Measurements from ENCODE around the gene ATM. TPM values are rescaled to one million over a fixed set of nuclear protein-coding genes. Genes with fewer than 3 reads are reported as not detected.

The ATM gene, protein sequence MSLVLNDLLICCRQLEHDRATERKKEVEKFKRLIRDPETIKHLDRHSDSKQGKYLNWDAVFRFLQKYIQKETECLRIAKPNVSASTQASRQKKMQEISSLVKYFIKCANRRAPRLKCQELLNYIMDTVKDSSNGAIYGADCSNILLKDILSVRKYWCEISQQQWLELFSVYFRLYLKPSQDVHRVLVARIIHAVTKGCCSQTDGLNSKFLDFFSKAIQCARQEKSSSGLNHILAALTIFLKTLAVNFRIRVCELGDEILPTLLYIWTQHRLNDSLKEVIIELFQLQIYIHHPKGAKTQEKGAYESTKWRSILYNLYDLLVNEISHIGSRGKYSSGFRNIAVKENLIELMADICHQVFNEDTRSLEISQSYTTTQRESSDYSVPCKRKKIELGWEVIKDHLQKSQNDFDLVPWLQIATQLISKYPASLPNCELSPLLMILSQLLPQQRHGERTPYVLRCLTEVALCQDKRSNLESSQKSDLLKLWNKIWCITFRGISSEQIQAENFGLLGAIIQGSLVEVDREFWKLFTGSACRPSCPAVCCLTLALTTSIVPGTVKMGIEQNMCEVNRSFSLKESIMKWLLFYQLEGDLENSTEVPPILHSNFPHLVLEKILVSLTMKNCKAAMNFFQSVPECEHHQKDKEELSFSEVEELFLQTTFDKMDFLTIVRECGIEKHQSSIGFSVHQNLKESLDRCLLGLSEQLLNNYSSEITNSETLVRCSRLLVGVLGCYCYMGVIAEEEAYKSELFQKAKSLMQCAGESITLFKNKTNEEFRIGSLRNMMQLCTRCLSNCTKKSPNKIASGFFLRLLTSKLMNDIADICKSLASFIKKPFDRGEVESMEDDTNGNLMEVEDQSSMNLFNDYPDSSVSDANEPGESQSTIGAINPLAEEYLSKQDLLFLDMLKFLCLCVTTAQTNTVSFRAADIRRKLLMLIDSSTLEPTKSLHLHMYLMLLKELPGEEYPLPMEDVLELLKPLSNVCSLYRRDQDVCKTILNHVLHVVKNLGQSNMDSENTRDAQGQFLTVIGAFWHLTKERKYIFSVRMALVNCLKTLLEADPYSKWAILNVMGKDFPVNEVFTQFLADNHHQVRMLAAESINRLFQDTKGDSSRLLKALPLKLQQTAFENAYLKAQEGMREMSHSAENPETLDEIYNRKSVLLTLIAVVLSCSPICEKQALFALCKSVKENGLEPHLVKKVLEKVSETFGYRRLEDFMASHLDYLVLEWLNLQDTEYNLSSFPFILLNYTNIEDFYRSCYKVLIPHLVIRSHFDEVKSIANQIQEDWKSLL (N-terminal part only)
- 28.9 and 61.0 TPM in 2 replicates for total RNA-seq (2014; rRNA removed; shearing (Covaris generic))

DNA sequence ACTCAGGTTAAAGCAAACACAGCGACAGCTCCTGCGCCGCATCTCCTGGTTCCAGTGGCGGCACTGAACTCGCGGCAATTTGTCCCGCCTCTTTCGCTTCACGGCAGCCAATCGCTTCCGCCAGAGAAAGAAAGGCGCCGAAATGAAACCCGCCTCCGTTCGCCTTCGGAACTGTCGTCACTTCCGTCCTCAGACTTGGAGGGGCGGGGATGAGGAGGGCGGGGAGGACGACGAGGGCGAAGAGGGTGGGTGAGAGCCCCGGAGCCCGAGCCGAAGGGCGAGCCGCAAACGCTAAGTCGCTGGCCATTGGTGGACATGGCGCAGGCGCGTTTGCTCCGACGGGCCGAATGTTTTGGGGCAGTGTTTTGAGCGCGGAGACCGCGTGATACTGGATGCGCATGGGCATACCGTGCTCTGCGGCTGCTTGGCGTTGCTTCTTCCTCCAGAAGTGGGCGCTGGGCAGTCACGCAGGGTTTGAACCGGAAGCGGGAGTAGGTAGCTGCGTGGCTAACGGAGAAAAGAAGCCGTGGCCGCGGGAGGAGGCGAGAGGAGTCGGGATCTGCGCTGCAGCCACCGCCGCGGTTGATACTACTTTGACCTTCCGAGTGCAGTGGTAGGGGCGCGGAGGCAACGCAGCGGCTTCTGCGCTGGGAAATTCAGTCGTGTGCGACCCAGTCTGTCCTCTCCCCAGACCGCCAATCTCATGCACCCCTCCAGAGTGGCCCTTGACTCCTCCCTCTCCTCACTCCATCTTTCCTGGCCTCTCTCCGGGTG, at the start of gene ATM, which contains the start of gene NPAT:
Gene ATM (plus strand): TSS at position 494 of the 774 bp plus-strand sequence. CDS start 4,558 bp downstream, outside the sequence.
Gene NPAT (minus strand): TSS at position 65 of the 774 bp plus-strand sequence. CDS start 102 bp downstream, outside the sequence.
- Histone ChIP-seq H3K36me3 (no peaks in the 10 kb centered on the region), H3K27me3 (replicated peaks) (no peaks in the 10 kb centered on the region), H3K4me1 (replicated peaks) (peaks cover 6% of the 10 kb centered on the region; the same call in 1 of the 2 replicates), H3K27ac (peak within 1 kb of the TSS; percentile 72), H3K9me3 (replicated peaks) (no peaks in the 10 kb centered on the region), H3K4me3 (peak within 1 kb of the TSS; percentile 60)
- peak; percentile 93 to 95 for DNase-seq (ENCODE audit: low read depth in 1 of 2, low spot score in 2 of 2)

DNA sequence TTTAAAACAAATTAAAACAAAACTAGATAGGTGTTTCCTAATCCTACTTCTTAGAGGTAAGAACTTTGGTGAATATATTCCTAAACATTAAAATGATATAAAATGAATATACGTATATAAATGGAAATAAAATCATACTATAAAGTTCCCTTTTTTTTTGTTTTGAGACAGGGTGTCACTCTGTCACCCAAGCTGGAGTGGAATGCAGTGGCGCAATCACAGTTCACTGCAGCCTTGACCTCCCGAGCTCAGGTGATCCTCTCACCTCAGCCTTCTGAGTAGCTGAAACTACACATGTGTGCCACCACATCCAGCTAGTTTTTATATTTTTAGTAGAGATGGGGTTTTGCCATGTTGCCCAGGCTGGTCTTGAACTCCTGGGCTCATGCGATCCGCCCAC, 45.3 kb upstream of the ATM start:
- H3K9me3 ChIP-seq (replicated peaks): no peaks in the 10 kb centered on the region
- no peaks in the 10 kb centered on the region for H3K36me3 ChIP-seq
- no peak overlapping the region for H3K27ac ChIP-seq
- no peaks in the 10 kb centered on the region for H3K27me3 ChIP-seq (replicated peaks)
- DNase-seq (ENCODE audit: low read depth in 1 of 2, low spot score in 2 of 2): no peak
- H3K4me1 ChIP-seq (replicated peaks): no peaks in the 10 kb centered on the region
- H3K4me3 ChIP-seq: no peak overlapping the region

DNA sequence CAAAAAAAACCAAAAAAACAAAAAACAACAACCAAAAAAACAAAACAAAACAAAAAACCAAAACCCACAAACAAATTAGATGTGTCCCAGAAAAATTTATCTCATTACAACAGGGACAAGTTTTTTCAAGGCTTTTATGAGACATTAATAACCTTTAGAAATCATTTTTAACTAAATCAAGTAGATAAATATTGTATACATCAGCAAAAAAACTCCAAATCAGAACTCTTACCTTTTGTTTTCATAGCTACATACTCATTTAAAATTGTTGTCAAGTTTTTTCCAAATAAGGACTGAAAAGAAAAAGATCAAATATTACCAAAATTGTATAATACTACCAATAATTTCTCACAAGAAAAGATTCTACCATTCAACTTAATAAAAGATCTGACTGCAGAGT, 29.1 kb upstream of the ATM start:
- no peaks in the 10 kb centered on the region for H3K9me3 ChIP-seq (replicated peaks)
- peaks cover 8% of the 10 kb centered on the region for H3K36me3 ChIP-seq
- H3K4me1 ChIP-seq (replicated peaks): no peaks in the 10 kb centered on the region
- no peak for DNase-seq (ENCODE audit: low read depth in 1 of 2, low spot score in 2 of 2)
- no peaks in the 10 kb centered on the region for H3K27me3 ChIP-seq (replicated peaks)
- no peak overlapping the region for H3K4me3 ChIP-seq
- no peak overlapping the region for H3K27ac ChIP-seq

DNA sequence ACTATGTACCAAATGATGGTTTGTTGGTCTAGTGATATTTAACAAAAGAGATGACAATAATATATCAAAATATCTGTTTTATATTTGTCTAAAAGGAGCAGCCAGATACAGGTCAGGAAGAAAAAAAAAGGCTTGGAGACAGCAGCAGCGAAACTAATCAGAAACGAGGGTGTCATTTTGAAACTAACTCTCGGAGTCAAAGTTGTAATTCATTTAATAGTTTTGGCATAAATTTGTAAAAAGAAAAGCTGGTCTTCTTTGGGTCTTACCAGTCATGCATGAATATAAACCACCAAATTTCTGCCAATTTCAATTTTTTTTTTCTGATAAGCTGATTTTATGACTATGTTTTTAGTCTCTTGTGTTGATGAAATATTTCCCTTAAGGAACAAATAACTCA, 26.0 kb upstream of the ATM start:
- H3K9me3 ChIP-seq (replicated peaks): no peaks in the 10 kb centered on the region
- H3K36me3 ChIP-seq: peaks cover 5% of the 10 kb centered on the region
- no peak for DNase-seq (ENCODE audit: low read depth in 1 of 2, low spot score in 2 of 2)
- no peak overlapping the region for H3K27ac ChIP-seq
- H3K4me3 ChIP-seq: no peak overlapping the region
- H3K4me1 ChIP-seq (replicated peaks): no peaks in the 10 kb centered on the region
- H3K27me3 ChIP-seq (replicated peaks): no peaks in the 10 kb centered on the region

DNA sequence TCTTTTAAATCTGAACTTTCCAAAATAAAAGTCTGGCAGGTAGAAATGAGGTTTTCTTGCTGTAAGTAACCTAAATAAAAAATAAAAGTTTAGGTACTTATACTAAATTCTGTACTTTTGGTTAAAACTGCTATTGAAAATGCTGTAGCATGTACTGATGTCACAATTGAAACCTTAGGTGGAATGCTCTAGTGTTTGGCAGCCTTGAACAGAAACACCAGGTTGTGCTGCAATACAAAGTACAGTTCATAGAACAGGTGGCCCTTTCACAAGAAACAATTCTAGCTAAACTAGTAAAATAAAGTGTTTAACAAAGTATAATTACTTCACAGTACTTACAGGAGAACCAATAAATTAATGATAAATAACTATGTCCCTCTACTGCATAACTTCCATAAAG, 25.5 kb upstream of the ATM start:
- no peak overlapping the region for H3K4me3 ChIP-seq
- H3K27ac ChIP-seq: no peak overlapping the region
- peaks cover 5% of the 10 kb centered on the region for H3K36me3 ChIP-seq
- H3K4me1 ChIP-seq (replicated peaks): no peaks in the 10 kb centered on the region
- DNase-seq (ENCODE audit: low read depth in 1 of 2, low spot score in 2 of 2): no peak
- no peaks in the 10 kb centered on the region for H3K9me3 ChIP-seq (replicated peaks)
- no peaks in the 10 kb centered on the region for H3K27me3 ChIP-seq (replicated peaks)

DNA sequence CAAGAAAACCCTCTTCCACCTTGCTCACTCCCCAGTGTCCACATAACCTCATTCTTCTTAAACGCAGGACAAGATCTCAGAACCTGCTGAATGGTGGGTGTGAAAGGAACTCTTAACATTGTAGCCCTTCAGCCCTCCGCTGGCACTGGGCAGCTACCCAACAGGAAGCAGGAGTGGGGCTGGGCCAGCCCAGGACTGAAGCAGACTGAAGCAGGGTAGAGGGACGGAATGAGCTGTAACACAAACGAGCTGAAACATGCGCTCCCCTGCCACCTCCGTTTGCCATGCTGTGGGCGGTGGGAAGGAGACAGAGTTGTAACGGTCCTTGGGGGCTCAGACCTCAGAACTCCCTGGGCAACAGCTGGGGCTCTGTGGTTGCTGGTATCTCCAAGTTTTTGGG, 24.0 kb upstream of the ATM start:
- no peaks in the 10 kb centered on the region for H3K9me3 ChIP-seq (replicated peaks)
- no peak overlapping the region for H3K27ac ChIP-seq
- DNase-seq (ENCODE audit: low read depth in 1 of 2, low spot score in 2 of 2): no peak
- no peaks in the 10 kb centered on the region for H3K27me3 ChIP-seq (replicated peaks)
- peaks cover 5% of the 10 kb centered on the region for H3K36me3 ChIP-seq
- no peak overlapping the region for H3K4me3 ChIP-seq
- H3K4me1 ChIP-seq (replicated peaks): no peaks in the 10 kb centered on the region

DNA sequence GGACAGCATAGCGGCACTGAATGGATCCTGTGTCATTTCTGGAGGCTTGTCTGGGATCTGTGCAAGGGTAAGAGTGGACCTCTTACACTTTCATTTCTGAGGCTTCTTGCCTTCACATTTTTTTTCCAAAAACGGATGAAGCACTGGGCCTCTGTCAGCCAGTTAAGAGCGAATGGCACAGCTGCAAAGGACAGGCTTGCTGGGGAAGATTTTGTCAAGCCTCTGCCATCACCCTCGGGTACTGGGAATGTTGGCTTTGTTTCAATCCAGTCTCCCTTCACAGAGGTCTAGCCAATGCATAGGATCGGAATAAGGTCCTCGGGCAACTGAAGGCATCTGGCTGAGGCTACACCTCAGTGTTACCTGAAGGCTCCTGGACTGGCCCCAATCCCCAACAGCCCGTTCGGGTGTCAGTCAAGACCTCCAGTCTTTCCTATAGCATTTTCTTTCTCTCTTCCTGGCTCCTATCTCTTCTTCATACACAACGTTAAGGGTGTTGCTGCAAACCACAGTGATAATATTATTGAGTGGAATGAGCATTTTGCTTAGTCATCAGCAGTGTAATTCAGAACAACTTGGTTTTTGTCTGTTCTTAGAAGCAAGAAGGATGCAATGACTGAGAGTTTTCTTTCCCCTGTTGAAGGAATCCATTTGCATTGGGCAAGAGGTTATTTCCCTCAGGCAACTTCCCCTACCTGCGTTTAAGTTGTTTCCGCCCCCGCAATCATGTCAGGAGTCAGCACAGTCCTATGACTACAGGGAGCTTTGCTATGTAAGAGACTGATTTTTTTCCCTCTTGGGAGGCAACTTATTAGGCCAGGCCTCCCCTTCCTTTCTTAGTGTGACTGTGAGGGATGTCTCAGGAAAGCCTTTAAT, 23.2 kb upstream of the ATM start:
- DNase-seq (ENCODE audit: low read depth in 1 of 2, low spot score in 2 of 2): no peak
- Histone ChIP-seq H3K4me1 (replicated peaks) (no peaks in the 10 kb centered on the region), H3K27ac (no peak overlapping the region), H3K36me3 (peaks cover 5% of the 10 kb centered on the region), H3K4me3 (no peak overlapping the region), H3K27me3 (replicated peaks) (no peaks in the 10 kb centered on the region), H3K9me3 (replicated peaks) (no peaks in the 10 kb centered on the region)

DNA sequence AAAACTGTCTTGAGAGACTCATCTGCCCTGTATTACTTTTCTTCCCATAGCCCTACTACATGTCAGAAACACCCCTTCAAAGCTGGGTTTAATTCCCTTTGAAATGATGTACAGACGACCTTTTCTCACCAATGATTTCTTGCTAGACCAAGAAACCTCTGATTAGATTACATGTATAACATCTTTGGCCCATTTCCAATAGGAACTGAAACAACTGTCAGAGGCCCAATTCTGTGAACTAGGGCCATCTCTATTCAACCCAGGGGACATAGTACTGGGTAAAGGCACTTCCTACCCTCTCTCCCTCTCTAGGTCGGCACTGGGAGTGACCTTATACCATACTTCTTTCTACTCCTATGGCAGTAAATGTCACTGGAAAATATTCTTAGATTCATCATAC, 19.8 kb upstream of the ATM start:
- Histone ChIP-seq H3K4me3 (no peak overlapping the region), H3K27me3 (replicated peaks) (no peaks in the 10 kb centered on the region), H3K36me3 (peaks cover 5% of the 10 kb centered on the region), H3K27ac (no peak overlapping the region), H3K9me3 (replicated peaks) (no peaks in the 10 kb centered on the region), H3K4me1 (replicated peaks) (no peaks in the 10 kb centered on the region)
- DNase-seq (ENCODE audit: low read depth in 1 of 2, low spot score in 2 of 2): no peak

DNA sequence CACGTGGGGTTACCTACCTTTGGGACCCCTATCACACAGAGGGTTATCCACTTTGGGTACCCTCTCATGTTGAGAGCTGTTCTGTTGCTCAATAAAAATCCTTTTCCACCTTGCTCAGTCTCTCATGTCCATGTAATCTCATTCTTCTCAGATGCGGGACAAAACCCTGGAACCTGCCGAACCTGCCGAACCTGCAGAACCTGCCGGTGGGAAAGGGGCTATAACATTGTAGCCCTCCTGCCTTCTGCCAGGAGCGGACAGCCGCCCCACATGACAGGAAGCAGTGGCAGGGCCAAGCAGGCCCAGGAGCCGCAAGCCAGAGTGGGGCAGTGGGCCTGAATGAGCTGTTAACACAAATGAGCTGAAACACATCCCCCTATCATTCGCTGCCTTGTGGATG, 18.5 kb upstream of the ATM start:
- Histone ChIP-seq H3K36me3 (peaks cover 5% of the 10 kb centered on the region), H3K9me3 (replicated peaks) (no peaks in the 10 kb centered on the region), H3K27me3 (replicated peaks) (no peaks in the 10 kb centered on the region), H3K4me3 (no peak overlapping the region), H3K4me1 (replicated peaks) (no peaks in the 10 kb centered on the region), H3K27ac (no peak overlapping the region)
- no peak for DNase-seq (ENCODE audit: low read depth in 1 of 2, low spot score in 2 of 2)

DNA sequence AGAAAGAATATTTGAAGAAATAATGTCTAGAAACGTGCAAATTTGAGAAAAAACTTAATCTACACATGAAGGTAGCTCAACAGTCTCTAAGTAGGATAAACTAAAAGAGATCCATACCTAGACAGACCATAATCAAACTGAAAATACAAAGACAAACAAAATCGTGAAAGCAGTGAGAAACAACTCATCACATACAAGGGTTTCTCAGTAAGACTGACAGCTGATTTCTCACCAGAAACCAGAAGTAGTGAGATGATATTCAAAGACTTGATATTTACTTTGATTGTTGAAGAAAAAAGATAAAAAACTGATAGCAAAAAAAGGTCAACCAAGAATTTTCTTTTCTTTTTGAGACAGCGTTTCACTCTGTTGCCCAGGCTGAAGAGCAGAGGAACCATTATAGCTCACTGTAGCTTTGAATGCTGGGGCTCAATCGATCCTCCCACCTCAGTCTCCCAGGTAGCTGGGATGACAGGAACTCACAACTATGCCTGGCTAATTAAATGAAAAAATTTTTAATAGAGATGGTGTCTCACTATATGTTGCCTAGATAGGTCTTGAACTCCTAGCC, 17.9 kb upstream of the ATM start:
- Histone ChIP-seq H3K36me3 (peaks cover 5% of the 10 kb centered on the region), H3K9me3 (replicated peaks) (no peaks in the 10 kb centered on the region)

DNA sequence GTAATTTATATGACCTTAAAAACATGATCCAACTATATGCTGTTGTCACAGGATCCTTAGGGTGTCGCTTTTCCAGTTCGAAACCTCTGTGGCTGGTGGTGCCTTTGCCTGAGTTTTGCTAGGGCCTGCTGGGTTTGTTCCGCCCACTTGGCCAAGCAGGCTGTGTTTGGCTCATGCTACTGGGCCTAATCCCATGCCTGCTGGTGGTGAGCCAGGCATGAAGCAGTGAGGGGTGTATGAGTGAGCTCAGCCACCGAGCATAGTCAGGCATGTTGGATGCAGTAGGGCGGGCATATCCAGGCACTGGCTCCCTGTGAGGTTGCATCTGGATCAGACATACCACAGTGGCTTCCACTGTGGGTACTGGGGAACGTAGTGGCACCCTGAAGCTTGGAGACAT, 16.7 kb upstream of the ATM start:
- H3K9me3 ChIP-seq (replicated peaks): no peaks in the 10 kb centered on the region
- H3K4me1 ChIP-seq (replicated peaks): no peaks in the 10 kb centered on the region
- no peak overlapping the region for H3K27ac ChIP-seq
- no peak for DNase-seq (ENCODE audit: low read depth in 1 of 2, low spot score in 2 of 2)
- H3K27me3 ChIP-seq (replicated peaks): no peaks in the 10 kb centered on the region
- H3K4me3 ChIP-seq: no peak overlapping the region
- peaks cover 5% of the 10 kb centered on the region for H3K36me3 ChIP-seq

More for the DNA sequence above, 17.9 kb upstream of the ATM start:
- DNase-seq (ENCODE audit: low read depth in 1 of 2, low spot score in 2 of 2): no peak
- Histone ChIP-seq H3K4me1 (replicated peaks) (no peaks in the 10 kb centered on the region), H3K4me3 (no peak overlapping the region), H3K27me3 (replicated peaks) (no peaks in the 10 kb centered on the region), H3K27ac (no peak overlapping the region)

All from SJSA1 (cell line).